AG04449 (cell line): ENCODE measurements around the gene SAT2.

Source experiments
- CTCF ChIA-PET: fragments of 350-600 bp; formaldehyde crosslinking; extraction: SDS; loops from one replicate; lab custom pipeline; 2021; ENCODE audit warnings: antibody characterized with exemption; lab: Yijun Ruan, JAX
- POLR2A ChIA-PET: fragments of 400-600, 350-600 bp; formaldehyde crosslinking; extraction: SDS; loops from one replicate; lab custom pipeline; 2020; ENCODE audit warnings: antibody characterized with exemption, inconsistent platforms; lab: Yijun Ruan, JAX
- DNase-seq: peaks from one replicate; pipeline ENCODE4 v3.0.0-alpha.2; 2010; ENCODE audit warnings: low read depth, low spot score
- H3K4me3 ChIP-seq: 2 replicates; pipeline ENCODE4 v1.5.1; 2011; ENCODE audit warnings: low read depth, mild to moderate bottlenecking, control low read depth, low read length
- TF ChIP-seq, protein P1 (sequence below): IDR thresholded peaks from one replicate; pipeline ENCODE4 v1.5.1; 2011; ENCODE audit warnings: mild to moderate bottlenecking, moderate library complexity, low read length, control low read depth, inconsistent platforms; ENCODE audit not compliant: insufficient read depth; ENCODE audit errors: missing control alignments

Gene SAT2

DNA sequence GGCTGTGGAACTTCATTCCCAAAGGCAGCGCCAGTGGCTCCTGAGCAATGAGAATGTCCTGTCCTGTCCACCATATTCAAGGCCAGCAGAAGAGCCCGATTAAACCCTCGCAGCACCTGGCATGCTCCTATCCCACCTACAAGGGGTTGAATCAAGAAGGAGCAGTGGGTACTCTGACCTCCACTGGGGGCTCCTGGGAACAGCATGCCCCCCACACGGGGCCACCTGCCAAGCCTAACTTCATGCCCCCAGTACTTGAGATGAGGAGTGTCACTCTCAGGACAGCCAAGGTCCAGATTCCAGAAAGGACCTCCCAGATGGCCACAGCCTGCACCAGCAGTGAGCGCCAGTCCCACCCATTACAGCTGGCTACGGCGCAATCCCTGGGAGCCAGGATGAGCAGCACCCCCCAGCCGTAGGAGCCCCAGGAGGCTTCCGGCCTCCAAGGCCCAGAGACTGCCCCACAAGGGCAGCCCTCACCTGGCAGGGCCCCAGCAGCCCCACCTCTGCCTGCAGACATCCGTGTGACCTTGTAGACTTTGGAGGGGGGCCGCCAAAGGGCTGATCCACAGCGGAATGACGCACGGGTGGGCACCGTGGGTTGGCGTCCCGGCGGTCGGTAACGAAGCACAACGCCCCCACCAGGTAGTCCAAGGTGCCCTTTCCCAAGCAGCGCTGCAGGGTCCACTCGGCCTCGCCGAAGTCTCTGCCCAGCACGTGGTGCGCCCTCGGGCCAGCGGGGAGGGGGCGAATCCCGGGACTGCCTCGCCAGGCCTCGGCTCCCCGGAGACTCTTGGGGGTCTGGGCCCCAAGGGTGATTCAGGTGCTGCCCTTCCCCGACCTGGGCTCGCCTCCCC is 45.0 kb downstream of the SAT2 start:
- DNase-seq, result no peak
- peak overlapping the region; percentile 81 for H3K4me3 ChIP-seq
- POLR2A ChIA-PET, result interaction anchor here (0.7 to 3.6 kb wide), 6 partner anchors 9 to 104 kb away, joined by 3 to 45 read pairs (median 6); partner anchors contain the start of genes POLR2A, TP53 and WRAP53
- TF ChIP-seq, protein P1, sequence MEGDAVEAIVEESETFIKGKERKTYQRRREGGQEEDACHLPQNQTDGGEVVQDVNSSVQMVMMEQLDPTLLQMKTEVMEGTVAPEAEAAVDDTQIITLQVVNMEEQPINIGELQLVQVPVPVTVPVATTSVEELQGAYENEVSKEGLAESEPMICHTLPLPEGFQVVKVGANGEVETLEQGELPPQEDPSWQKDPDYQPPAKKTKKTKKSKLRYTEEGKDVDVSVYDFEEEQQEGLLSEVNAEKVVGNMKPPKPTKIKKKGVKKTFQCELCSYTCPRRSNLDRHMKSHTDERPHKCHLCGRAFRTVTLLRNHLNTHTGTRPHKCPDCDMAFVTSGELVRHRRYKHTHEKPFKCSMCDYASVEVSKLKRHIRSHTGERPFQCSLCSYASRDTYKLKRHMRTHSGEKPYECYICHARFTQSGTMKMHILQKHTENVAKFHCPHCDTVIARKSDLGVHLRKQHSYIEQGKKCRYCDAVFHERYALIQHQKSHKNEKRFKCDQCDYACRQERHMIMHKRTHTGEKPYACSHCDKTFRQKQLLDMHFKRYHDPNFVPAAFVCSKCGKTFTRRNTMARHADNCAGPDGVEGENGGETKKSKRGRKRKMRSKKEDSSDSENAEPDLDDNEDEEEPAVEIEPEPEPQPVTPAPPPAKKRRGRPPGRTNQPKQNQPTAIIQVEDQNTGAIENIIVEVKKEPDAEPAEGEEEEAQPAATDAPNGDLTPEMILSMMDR, result no peak
- CTCF ChIA-PET, result interaction anchor here (1.0 to 5.1 kb wide), 4 partner anchors 22 to 302 kb away, joined by 3 to 57 read pairs (median 19); partner anchors contain the start of genes SENP3, TP53 and WRAP53

DNA sequence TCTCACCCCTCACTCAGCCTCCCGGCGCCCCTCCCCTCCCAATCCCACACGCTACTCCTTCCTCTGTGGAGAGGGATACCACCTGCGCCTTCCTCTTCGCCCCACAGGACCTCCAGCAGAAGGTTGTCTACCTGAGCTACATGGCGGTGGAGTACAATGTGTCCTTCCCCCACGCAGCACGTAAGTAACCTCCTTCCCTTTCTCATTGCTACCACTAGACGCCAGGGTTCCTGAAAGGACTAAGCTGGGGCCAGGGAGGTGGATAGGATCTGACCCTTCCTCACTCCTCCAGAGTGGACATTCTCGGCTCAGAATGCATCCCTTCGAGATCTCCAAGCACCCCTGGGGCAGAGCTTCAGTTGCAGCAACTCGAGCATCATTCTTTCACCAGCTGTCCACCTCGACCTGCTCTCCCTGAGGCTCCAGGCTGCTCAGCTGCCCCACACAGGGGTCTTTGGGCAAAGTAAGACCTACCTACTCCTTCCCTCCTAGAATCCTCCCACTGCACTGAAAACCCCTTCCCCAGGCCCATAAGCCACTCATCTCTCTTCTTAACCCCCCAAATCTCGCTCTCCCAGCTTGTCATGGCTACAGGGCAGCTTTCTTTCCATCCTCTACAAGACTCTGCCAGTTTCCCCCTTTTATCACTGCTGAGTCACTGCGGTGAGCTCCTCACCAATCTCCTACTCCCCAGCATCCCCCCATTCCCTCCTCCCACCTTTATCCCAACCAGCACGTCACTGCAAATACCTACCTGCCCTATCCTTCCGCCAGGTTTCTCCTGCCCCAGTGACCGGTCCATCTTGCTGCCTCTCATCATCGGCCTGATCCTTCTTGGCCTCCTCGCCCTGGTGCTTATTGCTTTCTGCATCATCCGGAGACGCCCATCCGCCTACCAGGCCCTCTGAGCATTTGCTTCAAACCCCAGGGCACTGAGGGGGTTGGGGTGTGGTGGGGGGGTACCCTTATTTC is 46.7 kb downstream of the SAT2 start:
- H3K4me3 ChIP-seq, result no peak overlapping the region
- TF ChIP-seq, protein P1, result no peak
- DNase-seq, result no peak
- POLR2A ChIA-PET, result interaction anchor here (0.6 to 4.1 kb wide), 5 partner anchors 8 to 106 kb away, joined by 3 to 31 read pairs (median 7); partner anchors contain the start of genes POLR2A, SOX15 and TP53
- CTCF ChIA-PET, result interaction anchor here (1.6 to 6.6 kb wide), 4 partner anchors 8 to 107 kb away, joined by 4 to 37 read pairs (median 8); partner anchors contain the start of genes SOX15, TP53 and WRAP53

DNA sequence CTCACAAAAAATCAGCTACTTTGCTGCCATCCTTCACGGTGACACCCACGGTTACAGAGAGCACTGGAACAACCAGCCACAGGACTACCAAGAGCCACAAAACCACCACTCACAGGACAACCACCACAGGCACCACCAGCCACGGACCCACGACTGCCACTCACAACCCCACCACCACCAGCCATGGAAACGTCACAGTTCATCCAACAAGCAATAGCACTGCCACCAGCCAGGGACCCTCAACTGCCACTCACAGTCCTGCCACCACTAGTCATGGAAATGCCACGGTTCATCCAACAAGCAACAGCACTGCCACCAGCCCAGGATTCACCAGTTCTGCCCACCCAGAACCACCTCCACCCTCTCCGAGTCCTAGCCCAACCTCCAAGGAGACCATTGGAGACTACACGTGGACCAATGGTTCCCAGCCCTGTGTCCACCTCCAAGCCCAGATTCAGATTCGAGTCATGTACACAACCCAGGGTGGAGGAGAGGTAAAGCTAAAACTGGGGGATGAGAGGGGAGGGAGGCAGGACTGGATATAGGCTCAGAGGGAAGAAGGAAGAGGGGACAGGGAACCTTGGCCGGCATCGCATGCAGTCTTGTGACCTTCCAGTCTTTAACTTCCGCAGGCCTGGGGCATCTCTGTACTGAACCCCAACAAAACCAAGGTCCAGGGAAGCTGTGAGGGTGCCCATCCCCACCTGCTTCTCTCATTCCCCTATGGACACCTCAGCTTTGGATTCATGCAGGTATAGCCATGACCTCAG is 47.6 kb downstream of the SAT2 start:
- no peak for DNase-seq
- CTCF ChIA-PET, result interaction anchor here (1.6 to 6.6 kb wide), 5 partner anchors 9 to 107 kb away, joined by 4 to 37 read pairs (median 6); partner anchors contain the start of genes SENP3, SOX15, TP53 and WRAP53
- TF ChIP-seq, protein P1, result no peak
- H3K4me3 ChIP-seq, result peak overlapping the region; percentile 18; the same call in 1 of the 2 replicates
- POLR2A ChIA-PET, result interaction anchor here (1.1 to 4.1 kb wide), 5 partner anchors 9 to 107 kb away, joined by 3 to 31 read pairs (median 7); partner anchors contain the start of genes POLR2A, SENP3, SOX15 and TP53

DNA sequence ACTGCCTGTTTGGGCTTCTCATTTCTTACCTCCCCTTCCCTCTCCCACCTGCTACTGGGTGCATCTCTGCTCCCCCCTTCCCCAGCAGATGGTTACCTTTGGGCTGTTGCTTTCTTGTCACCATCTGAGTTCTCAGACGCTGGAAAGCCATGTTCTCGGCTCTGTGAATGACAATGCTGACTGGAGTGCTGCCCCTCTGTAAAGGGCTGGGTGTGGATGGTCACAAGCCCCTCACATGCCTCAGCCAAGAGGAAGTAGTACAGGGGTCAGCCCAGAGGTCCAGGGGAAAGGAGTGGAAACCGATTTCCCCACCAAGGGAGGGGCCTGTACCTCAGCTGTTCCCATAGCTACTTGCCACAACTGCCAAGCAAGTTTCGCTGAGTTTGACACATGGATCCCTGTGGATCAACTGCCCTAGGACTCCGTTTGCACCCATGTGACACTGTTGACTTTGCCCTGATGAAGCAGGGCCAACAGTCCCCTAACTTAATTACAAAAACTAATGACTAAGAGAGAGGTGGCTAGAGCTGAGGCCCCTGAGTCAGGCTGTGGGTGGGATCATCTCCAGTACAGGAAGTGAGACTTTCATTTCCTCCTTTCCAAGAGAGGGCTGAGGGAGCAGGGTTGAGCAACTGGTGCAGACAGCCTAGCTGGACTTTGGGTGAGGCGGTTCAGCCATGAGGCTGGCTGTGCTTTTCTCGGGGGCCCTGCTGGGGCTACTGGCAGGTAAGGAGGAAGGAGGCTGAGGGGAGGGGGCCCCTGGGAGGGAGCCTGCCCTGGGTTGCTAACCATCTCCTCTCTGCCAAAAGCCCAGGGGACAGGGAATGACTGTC is 48.4 kb downstream of the SAT2 start, which contains the start of gene CD68:
TSS of gene CD68 (plus strand) at position 638 of the 833 bp plus-strand sequence. CDS start at position 678, 40 bp downstream.
- peak within 1 kb of the TSS; percentile 18 for H3K4me3 ChIP-seq
- ChIA-PET POLR2A (interaction anchor here (0.8 to 4.1 kb wide), 7 partner anchors 10 to 259 kb away, joined by 3 to 31 read pairs (median 4); partner anchors contain the start of genes FXR2, POLR2A, SENP3 and SOX15), CTCF (interaction anchor here (1.6 to 6.6 kb wide), 4 partner anchors 10 to 108 kb away, joined by 4 to 37 read pairs (median 8); partner anchors contain the start of genes SENP3, SOX15, TP53 and WRAP53)
- TF ChIP-seq, protein P1, result no peak
- DNase-seq, result peak; percentile 59
